Fibroblast of skin of scalp (primary cell): ENCODE results near the gene GFY.

ENCODE experiments used
- DNase-seq: peaks from one replicate; pipeline ENCODE4 v3.0.0-alpha.2; 2013

The GFY gene

DNA sequence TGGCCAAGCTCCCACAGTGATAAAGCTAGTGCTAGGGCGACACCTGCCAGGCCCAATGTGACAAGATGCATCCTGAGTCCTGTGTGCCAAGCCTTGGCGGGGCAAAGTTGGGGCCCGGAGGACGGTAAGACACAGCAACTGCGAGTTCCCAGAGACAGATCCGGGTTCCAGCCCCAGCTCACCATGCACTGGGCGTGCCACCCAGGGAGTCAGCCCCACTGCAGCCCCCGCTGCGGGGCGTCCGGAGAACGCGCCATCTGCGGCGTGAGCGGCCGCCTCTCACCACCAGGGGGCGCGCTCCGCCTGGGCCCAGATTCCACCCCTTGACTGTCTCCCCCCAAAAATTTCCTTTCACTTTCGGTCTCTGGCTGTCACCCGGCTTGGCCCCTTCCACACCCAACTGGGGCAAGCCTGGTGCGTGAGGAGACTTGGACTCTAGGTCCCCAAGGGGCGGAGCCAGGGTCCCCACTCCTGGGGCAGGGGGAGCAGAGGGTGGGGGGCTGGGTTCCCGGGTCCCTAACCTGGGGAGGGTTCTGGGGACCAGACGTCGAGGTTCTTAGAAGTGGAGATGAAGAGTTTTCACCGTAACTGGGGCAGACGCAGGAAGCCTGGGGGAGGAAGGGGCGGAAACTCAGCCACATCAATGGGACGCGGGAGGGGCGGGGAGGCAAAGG lies 48.8 kb downstream of the GFY start, which contains the start of gene FLT3LG:
Gene FLT3LG, plus strand, starts transcription at position 348 of the 674 bp plus-strand sequence. CDS start 425 bp downstream, outside the sequence.
- peak; percentile 87 for DNase-seq

DNA sequence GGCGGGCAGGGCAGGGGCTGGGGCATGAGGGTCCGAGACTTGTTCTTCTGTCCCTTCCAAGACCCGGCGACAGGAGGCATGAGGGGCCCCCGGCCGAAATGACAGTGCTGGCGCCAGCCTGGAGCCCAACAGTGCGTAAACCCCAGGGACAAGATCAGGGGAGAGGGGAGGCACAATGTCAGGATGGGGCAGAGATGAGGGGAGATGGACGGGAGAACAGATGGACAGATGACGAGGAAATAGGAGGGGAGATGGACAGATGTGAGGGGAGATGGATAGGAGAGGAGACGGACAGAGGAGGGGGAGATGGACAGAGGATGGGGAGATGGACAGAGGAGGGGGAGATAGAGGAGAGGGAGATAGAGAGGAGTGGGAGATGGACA lies 49.3 kb downstream of the GFY start:
- DNase-seq, result no peak

DNA sequence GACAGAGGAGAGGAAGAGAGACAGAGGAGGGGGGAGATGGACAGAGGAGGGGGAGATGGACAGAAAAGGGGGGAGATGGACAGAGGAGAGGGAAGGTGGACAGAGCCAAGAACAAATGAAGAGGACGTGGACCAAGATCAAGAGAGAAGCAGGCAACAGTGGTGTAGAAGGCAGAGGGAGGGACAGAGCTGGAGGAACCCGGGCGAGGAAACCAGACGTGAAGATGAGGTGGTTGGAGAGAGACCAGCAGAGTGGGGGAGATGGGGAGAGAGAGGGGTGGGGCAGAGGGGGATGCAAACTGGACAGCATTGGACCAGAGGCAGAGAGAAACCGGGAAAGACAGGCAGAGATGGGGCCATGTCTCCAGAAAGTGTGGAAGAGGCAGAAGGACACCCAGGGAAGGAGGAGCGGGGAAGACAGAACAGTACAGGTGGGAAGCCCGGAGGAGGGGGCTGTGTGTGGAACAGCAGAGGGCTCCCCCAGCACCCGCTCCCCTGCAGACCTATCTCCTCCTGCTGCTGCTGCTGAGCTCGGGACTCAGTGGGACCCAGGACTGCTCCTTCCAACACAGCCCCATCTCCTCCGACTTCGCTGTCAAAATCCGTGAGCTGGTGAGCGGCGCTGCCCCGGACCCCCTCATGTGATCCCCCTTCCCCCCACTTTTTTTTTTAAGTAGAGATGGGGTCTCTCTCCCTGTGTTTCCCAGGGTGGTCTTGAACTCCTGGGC lies 50.2 kb downstream of the GFY start:
- DNase-seq, result no peak

DNA sequence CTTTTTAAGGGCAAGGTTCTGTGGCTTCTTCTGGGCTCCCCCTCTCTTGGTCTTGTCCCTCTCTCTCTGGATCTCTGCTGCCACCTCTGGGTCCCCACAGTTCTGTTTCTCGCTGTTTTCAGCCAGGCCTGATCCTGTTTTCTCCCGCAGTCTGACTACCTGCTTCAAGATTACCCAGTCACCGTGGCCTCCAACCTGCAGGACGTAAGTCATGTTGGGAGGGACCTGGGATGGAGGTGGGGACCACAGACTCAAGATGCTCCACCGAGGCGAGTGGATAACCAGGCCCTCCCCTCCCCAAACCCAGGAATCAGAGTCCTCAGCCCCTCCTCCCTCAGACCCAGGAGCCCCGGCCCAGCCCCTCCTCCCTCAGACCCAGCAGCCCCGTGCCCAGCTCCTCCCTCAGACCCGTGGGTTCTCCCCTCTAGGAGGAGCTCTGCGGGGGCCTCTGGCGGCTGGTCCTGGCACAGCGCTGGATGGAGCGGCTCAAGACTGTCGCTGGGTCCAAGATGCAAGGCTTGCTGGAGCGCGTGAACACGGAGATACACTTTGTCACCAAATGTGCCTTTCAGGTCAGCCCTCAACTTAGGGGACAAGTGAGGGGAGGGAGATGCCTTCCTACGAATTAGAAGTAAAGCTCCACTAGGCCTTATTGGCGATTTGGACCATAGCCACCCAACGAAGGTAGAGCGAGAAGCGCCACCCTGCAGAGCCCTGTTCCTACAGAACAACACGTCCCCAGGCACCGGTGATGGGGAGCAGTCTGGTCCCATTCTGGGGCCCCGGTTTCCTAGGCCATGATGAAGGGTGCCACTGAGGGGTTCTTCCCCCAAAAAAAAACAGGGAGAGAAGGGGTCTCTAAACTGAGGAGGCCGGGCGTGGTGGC lies 51.0 kb downstream of the GFY start:
- DNase-seq, result peak; percentile 57
